ENCODE measurements around the gene EXOC1.

The EXOC1 gene

GRCh38 chr4:55859711-55860110 lies 6.3 kb downstream of the EXOC1 start:
- no peak for DNase-seq

DNA sequence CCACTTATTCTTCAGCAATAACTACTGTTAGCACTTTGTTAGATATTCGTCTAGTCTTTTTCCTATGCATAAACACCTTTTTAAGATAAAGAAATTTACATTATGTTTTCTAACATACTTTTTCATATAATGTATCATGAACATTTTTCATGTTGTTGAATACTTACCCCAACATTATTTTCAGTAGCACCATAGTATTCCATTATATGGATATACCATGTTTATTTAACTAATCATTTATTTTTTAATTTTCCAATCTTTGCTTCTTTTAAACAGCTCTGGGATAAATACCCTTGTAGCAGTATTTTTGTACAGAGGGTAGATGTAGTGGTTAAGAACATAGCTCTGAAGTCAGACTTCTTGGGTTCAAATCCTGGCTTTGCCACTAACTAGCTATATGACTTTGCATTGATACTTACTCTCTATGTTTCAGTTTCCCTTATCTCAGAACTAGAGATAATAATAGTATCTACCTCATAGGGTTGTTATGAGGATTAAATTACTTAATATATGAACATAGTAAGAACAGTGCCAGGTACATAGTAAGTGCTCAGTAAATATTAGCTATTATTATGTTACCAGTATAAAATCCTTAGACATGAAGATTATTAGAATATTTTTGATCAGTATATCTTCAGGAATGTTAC lies 11.3 kb downstream of the EXOC1 start:
- DNase-seq: no peak

DNA sequence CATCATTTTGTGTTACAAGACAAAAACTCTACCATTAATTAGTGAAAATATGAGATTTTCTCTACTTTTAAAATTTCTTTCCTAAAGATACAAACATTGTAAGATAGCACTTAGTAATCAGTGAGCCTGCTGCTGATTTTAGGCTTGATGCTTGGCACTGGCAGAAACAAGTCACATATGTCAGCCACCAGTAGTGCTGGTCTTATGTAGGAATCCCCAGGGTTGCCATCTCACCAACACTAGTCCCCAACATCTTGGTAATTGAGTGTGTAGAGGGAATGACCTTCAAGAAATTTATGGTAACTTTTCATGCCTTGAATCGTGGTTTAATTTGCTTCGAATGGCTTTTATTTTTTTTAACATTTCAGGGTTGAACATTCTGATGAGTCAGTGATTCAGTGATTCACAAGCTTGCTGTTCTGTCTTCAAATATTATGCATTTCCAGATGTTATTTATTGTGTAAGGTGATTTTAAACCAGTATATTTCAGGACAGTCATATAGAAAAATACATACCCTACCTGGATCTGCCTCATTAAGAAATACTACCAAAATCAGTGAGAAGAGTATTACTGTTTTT lies 11.9 kb downstream of the EXOC1 start:
- no peak for DNase-seq

DNA sequence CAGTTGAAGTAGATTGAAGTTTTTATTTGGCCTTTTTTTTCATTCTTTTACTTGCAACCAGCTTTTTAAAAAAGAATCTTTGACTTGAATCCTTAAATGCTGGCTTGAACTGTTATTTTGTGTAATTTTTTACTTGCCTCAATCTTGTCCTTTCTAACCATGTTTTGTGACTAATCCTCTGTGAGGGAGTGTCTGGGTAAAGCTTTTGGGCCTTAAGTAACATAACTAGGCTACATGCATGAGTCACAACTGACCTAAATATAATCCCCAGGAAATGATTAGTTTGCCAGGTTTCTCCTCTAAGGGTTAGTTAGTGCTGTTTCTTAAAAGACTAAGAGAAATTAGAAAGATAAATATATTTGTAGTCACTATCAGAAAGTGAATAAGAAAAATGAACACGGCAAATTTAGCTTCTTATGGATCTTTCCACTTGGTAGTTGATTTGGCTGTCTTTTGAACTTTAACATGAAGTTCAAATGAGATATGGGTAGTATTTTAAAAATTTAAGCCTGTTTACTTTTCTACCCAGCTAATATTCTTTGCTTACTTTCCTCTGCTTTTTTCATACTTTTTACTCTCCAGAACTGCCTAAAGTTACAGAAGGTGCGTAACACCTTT lies 13.0 kb downstream of the EXOC1 start:
- peak; percentile 13 for DNase-seq

- DNase-seq: peak; percentile 69
Measured at GRCh38 chr4:55866973-55867574, 13.6 kb downstream of the EXOC1 start.

GRCh38 chr4:55868581-55869090 lies 15.2 kb downstream of the EXOC1 start:
- no peak for DNase-seq

- no peak for DNase-seq
Measured at GRCh38 chr4:55871299-55871800, 17.9 kb downstream of the EXOC1 start.

GRCh38 chr4:55874831-55875230 lies 21.4 kb downstream of the EXOC1 start:
- DNase-seq: no peak

- DNase-seq: no peak
Measured at GRCh38 chr4:55876387-55876786, 22.9 kb downstream of the EXOC1 start.

DNA sequence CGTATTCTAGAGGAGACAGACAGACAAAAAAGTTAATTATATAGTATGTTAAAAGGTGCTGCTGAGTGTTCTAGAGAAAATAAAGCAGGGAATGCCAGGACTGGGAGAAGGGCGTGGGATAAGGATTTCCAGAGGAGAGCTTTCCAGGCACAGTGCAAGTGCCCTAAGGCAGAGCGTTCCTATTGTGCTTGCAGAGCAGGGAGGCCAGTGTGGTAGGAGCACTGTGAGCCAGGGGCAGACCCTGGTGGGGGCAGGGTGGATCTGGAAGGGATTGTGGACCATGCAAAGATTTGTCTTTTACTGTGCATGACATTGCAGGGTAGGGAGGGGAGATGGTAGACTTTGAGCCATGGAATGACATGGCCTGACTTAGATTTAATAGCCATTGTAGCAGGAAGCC lies 25.8 kb downstream of the EXOC1 start:
- no peak for DNase-seq

DNA sequence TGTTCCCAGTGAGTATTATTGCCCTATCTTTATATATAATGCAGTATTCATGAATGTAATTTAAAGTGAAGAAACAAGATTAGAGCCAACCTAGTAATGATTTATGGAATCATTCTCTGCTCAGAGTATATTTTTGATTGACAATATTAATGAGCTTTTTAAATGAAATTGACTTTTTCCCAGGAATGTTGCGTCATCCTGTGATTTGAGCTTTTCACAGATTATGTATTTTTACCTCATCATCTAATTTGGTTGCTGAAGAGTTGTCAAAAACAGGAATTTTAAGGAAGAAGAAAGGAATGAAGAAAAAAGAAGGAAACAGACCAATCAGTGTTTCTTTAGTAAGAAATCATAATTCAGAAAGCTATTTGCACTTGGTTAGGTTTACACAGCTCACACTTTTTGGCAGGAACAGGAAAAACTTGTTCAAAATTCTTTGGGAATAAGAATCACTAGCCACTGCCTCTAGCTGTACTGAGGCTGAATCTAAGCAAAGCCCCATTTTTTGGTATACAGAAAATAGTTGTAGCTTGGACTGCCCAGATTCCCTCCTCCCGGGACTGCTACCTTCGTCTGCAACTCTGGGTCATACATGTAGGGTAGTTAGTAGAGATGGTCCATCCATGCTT lies 27.3 kb downstream of the EXOC1 start:
- DNase-seq: no peak

- no peak for DNase-seq
Measured at GRCh38 chr4:55884093-55884850, 30.8 kb downstream of the EXOC1 start.

DNA sequence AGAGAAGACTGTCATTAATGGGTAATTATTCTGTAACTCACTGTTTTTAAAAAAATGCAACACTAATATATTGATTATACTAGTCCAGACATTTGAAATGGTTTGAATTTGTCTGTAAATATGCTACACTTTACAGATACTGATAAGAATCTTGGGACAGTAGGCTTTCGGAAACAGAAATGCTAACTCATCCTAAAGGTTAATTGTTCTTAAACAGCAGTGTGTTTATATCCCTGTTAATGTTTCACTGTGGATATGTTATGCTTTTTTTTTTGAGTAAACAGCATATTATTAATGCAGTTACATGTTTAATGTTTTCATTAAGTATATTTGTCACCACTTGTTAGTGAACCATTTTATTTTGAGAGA lies 31.4 kb downstream of the EXOC1 start:
- DNase-seq: no peak

- DNase-seq: no peak
Measured at GRCh38 chr4:55887594-55887993, 34.1 kb downstream of the EXOC1 start.

GRCh38 chr4:55892156-55892555 lies 38.7 kb downstream of the EXOC1 start:
- no peak for DNase-seq

DNA sequence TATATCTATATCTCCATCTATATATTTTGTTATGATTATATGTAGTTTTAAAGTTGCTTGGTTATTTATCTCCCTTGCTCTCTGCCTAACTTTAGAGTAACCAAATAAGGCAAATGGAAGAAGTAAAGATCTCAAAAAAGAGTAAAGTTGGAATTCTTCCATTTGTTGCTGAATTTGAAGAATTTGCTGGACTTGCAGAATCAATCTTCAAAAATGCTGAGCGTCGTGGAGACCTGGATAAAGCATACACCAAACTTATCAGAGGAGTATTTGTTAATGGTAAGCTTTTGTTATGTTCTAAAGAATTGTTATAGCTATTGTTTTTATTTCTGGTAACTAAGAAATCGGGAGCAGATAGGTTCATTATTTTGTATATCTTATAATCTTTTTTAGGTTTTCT lies 43.2 kb downstream of the EXOC1 start:
- no peak for DNase-seq

- no peak for DNase-seq
Measured at GRCh38 chr4:55902677-55903076, 49.2 kb downstream of the EXOC1 start.

DNA sequence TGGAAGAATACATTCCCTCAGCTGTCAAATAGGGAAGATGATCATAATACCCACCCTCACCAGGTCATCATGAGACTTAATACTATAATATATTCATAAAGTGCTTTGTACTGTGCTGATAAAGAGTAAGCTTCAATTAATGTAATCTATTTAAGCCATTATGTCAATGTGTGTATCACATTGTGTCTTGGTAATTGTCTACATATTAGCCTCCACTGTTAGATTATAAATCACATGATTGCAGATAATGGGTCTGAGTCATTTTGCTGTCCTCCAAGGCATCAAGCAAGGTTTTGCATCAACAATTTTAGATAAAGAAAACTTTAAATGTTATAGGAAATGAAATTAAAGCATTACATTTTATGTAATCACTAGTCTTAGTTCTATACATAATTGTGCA lies 50.1 kb downstream of the EXOC1 start:
- DNase-seq: no peak

GRCh38 chr4:55904576-55904975 lies 51.1 kb downstream of the EXOC1 start:
- no peak for DNase-seq

DNA sequence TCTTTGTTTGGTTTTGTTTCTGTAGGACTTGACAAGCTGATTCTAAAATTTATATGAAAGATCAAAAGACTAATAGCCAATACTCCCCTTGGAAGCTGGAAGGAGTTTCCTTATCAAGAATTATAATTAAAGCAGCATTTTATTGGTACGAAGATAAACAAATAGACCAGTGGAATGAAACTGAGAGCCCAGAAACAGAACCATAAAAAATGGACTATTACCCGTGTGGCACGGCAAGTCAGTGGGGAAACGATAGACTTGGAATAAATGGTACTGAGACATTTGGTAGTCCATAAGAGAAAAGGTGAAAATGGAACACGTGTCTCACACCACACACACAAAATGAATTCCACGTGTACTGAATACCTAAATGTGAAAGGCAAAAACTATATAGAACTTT lies 52.9 kb downstream of the EXOC1 start:
- no peak for DNase-seq

GRCh38 chr4:55906989-55907388 lies 53.5 kb downstream of the EXOC1 start:
- DNase-seq: no peak

GRCh38 chr4:55907469-55907868 lies 54.0 kb downstream of the EXOC1 start:
- DNase-seq: no peak

DNA sequence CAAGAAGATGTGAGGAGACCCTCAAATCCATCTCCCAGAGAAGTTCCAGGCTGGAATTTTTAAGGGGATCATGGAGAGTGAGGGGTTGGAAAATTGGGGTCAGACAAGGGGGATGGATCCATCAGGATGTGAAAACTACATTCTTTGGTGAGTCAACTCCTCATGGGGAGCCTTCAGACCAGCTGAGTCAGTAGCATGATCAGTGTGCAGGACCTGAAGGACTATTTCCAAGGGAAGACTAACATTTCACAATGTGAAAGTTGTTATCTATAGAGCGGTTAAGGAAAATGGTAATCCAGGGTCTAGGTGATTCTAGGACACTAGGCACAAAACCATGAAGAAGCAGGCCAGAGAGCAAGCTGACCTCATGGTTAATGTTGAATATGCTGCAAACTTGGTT lies 56.7 kb downstream of the EXOC1 start:
- DNase-seq: no peak

Measured in NCI-H446 treated with DMSO at 0.1 percent for 48 hours (cell line).